WTC11 (cell line): ENCODE data around the gene VIT. TPM values are rescaled to one million over a fixed set of nuclear protein-coding genes. Genes with fewer than 3 reads are reported as not detected.

Source experiments
- ATAC-seq: fragments of 200-7000 bp; cut with Tn5 transposase; 2 replicates; pipeline ENCODE4 v1.10.0; 2021; ENCODE audit warnings: mild to moderate bottlenecking, moderate library complexity
- CTCF ChIA-PET: fragments of 300-600 bp; sonication (Branson Sonifier 250); formaldehyde crosslinking; loops from one replicate; lab custom pipeline; 2021; ENCODE audit warnings: antibody characterized with exemption; lab: Charles Lee
- POLR2A ChIA-PET: fragments of 350-600 bp; sonication (Branson Sonifier 250); formaldehyde crosslinking; loops from one replicate; lab custom pipeline; 2021; ENCODE audit warnings: antibody characterized with exemption; lab: Charles Lee
- DNase-seq: peaks from one replicate; pipeline ENCODE4 v3.0.0; 2021; ENCODE audit warnings: low spot score
- H3K27ac Mint-ChIP-seq: 2 replicates; pipeline ENCODE4 v1.8.0; 2021; ENCODE audit warnings: mixed read lengths
- H3K27me3 Mint-ChIP-seq: 2 replicates; pipeline ENCODE4 v1.8.0; 2021; ENCODE audit warnings: low read depth, mild to moderate bottlenecking, moderate library complexity, mixed read lengths
- H3K36me3 Mint-ChIP-seq: 2 replicates; pipeline ENCODE4 v1.8.0; 2021; ENCODE audit warnings: mixed read lengths
- H3K4me1 Mint-ChIP-seq: 2 replicates; pipeline ENCODE4 v1.8.0; 2022; ENCODE audit warnings: mixed read lengths
- H3K4me3 Mint-ChIP-seq: 2 replicates; pipeline ENCODE4 v1.8.0; 2021; ENCODE audit warnings: mild to moderate bottlenecking, moderate library complexity, mixed read lengths
- H3K9me3 Mint-ChIP-seq: 2 replicates; pipeline ENCODE4 v1.8.0; 2021; ENCODE audit warnings: mixed read lengths
- ATF2 ChIP-seq: sonication (generic); formaldehyde crosslinking; IDR thresholded peaks from 2 replicates; pipeline ENCODE4 v1.8.1; 2022; ENCODE audit warnings: low read depth, missing genetic modification reagents, borderline replicate concordance
- CBFB ChIP-seq: sonication (generic); formaldehyde crosslinking; IDR thresholded peaks from 2 replicates; pipeline ENCODE4 v1.8.1; 2022; ENCODE audit warnings: mild to moderate bottlenecking, low read depth, missing genetic modification reagents
- E2F1 ChIP-seq: sonication (generic); formaldehyde crosslinking; IDR thresholded peaks from 2 replicates; pipeline ENCODE4 v1.8.0; 2022; ENCODE audit warnings: mild to moderate bottlenecking, missing genetic modification reagents
- EMX1 ChIP-seq: fragments of 250-450 bp; sonication (Bioruptor Pico); IDR thresholded peaks from 2 replicates; pipeline ENCODE4 v1.8.0; 2021; ENCODE audit warnings: mild to moderate bottlenecking
- ETV6 ChIP-seq: sonication (generic); formaldehyde crosslinking; IDR thresholded peaks from 2 replicates; pipeline ENCODE4 v1.8.1; 2022; ENCODE audit warnings: mild to moderate bottlenecking, missing genetic modification reagents
- GABPB1 ChIP-seq: sonication (generic); formaldehyde crosslinking; IDR thresholded peaks from 2 replicates; pipeline ENCODE4 v1.8.1; 2023; ENCODE audit warnings: mild to moderate bottlenecking, missing genetic modification reagents
- GRHL2 ChIP-seq: fragments of 250-450 bp; sonication (Bioruptor Pico); IDR thresholded peaks from 2 replicates; pipeline ENCODE4 v1.8.0; 2022; ENCODE audit warnings: mild to moderate bottlenecking, moderate library complexity; ENCODE audit not compliant: insufficient replicate concordance, severe bottlenecking
- HMGXB4 ChIP-seq: sonication (generic); formaldehyde crosslinking; IDR thresholded peaks from 2 replicates; pipeline ENCODE4 v1.8.1; 2023; ENCODE audit warnings: mild to moderate bottlenecking, moderate library complexity, missing genetic modification reagents
- MAX ChIP-seq: sonication (generic); formaldehyde crosslinking; IDR thresholded peaks from 2 replicates; pipeline ENCODE4 v1.8.0; 2022; ENCODE audit warnings: mild to moderate bottlenecking, missing genetic modification reagents
- NR2C2 ChIP-seq: sonication (generic); formaldehyde crosslinking; IDR thresholded peaks from 2 replicates; pipeline ENCODE4 v1.8.0; 2022; ENCODE audit warnings: mild to moderate bottlenecking, missing genetic modification reagents
- PRRX2 ChIP-seq: fragments of 250-450 bp; sonication (Bioruptor Pico); IDR thresholded peaks from 2 replicates; pipeline ENCODE4 v1.8.0; 2021; ENCODE audit warnings: mild to moderate bottlenecking
- RELA ChIP-seq: sonication (generic); formaldehyde crosslinking; IDR thresholded peaks from 2 replicates; pipeline ENCODE4 v1.8.1; 2022; ENCODE audit warnings: missing genetic modification reagents, mild to moderate bottlenecking, borderline replicate concordance
- TP53 ChIP-seq: sonication (generic); formaldehyde crosslinking; IDR thresholded peaks from 2 replicates; pipeline ENCODE4 v1.8.1; 2023; ENCODE audit warnings: mild to moderate bottlenecking, missing genetic modification reagents
- USF1 ChIP-seq: sonication (generic); formaldehyde crosslinking; IDR thresholded peaks from 2 replicates; pipeline ENCODE4 v1.8.0; 2022; ENCODE audit warnings: mild to moderate bottlenecking, missing genetic modification reagents
- ZNF121 ChIP-seq: sonication (generic); formaldehyde crosslinking; IDR thresholded peaks from 2 replicates; pipeline ENCODE4 v1.8.0; 2023; ENCODE audit warnings: missing genetic modification reagents
- ZNF232 ChIP-seq: sonication (generic); formaldehyde crosslinking; IDR thresholded peaks from 2 replicates; pipeline ENCODE4 v1.8.0; 2022; ENCODE audit warnings: mild to moderate bottlenecking, missing genetic modification reagents
- ZNF396 ChIP-seq: fragments of 250-450 bp; sonication (Bioruptor Pico); IDR thresholded peaks from 2 replicates; pipeline ENCODE4 v1.8.0; 2021; ENCODE audit warnings: mild to moderate bottlenecking, moderate library complexity, borderline replicate concordance
- ZNF423 ChIP-seq: fragments of 250-450 bp; sonication (Bioruptor Pico); IDR thresholded peaks from 2 replicates; pipeline ENCODE4 v2.1.2; 2022; ENCODE audit warnings: mild to moderate bottlenecking, moderate library complexity
- ZNF532 ChIP-seq: fragments of 250-450 bp; sonication (Bioruptor Pico); IDR thresholded peaks from 2 replicates; pipeline ENCODE4 v1.9.0; 2021; ENCODE audit warnings: mild to moderate bottlenecking, borderline replicate concordance
- total RNA-seq: library from RNA; stranded (reverse); gene quantifications from 3 replicates; pipeline ENCODE4 v1.2.3, GENCODE V29; 2021

VIT gene
- total RNA-seq, 1 experiment from 2014 or later, result 0.46 TPM

GRCh38 chr2:36659872-36660312 is 36.6 kb upstream of the VIT start:
- Mint-ChIP-seq H3K4me3 (no peak overlapping the region), H3K9me3 (peaks cover 20% of the 10 kb centered on the region), H3K27ac (no peak overlapping the region), H3K4me1 (peaks cover 3% of the 10 kb centered on the region; the same call in 1 of the 2 replicates), H3K27me3 (no peaks in the 10 kb centered on the region), H3K36me3 (no peaks in the 10 kb centered on the region)
- ATAC-seq, result no peak
- ChIA-PET CTCF (no interaction called here), POLR2A (no interaction called here)
- TF ChIP-seq ZNF423 (CRISPR knock-in tag), result no peak
- no peak; the same call in 1 of the 2 replicates for TF ChIP-seq GABPB1 (CRISPR knock-in tag)
- TF ChIP-seq ATF2, result no peak
- no peak for TF ChIP-seq RELA (CRISPR knock-in tag)
- TF ChIP-seq PRRX2, result no peak
- TF ChIP-seq NR2C2 (CRISPR knock-in tag), result no peak
- TF ChIP-seq TP53 (CRISPR knock-in tag), result no peak
- no peak for DNase-seq

- ChIA-PET POLR2A (no interaction called here), CTCF (interaction anchor here (2.7 kb wide), 1 partner anchor 310 kb away, joined by 15 read pairs; no protein-coding TSS in a partner anchor)
- Mint-ChIP-seq H3K36me3 (no peaks in the 10 kb centered on the region), H3K9me3 (peaks cover 12% of the 10 kb centered on the region), H3K4me3 (no peak overlapping the region), H3K4me1 (peaks cover 5% of the 10 kb centered on the region), H3K27me3 (no peaks in the 10 kb centered on the region), H3K27ac (no peak overlapping the region)
- ATAC-seq (no peak), DNase-seq (no peak)
- no peak for TF ChIP-seq MAX (CRISPR knock-in tag)
- TF ChIP-seq ZNF396 (CRISPR knock-in tag), result no peak
- no peak for TF ChIP-seq HMGXB4 (CRISPR knock-in tag)
- no peak for TF ChIP-seq EMX1 (CRISPR knock-in tag)
- TF ChIP-seq ZNF532, result no peak
- no peak for TF ChIP-seq USF1 (CRISPR knock-in tag)
- TF ChIP-seq ZNF121 (CRISPR knock-in tag), result no peak
Observed at GRCh38 chr2:36662638-36663037, 33.9 kb upstream of the VIT start.

GRCh38 chr2:36663295-36663694 is 33.2 kb upstream of the VIT start:
- ATAC-seq, result no peak
- Mint-ChIP-seq H3K4me1 (peaks cover 11% of the 10 kb centered on the region), H3K27ac (no peak overlapping the region), H3K9me3 (peaks cover 12% of the 10 kb centered on the region), H3K27me3 (no peaks in the 10 kb centered on the region), H3K4me3 (no peak overlapping the region), H3K36me3 (no peaks in the 10 kb centered on the region)
- CTCF ChIA-PET, result interaction anchor here (0.5 to 2.7 kb wide), 15 partner anchors 13 to 372 kb away, joined by 3 to 15 read pairs (median 5); no protein-coding TSS in a partner anchor
- TF ChIP-seq CBFB (CRISPR knock-in tag) (no peak), ETV6 (no peak), E2F1 (CRISPR knock-in tag) (no peak), GRHL2 (CRISPR knock-in tag) (no peak), ZNF232 (CRISPR knock-in tag) (no peak), ZNF121 (CRISPR knock-in tag) (no peak)
- DNase-seq, result no peak
- POLR2A ChIA-PET, result no interaction called here
